NB4 (cell line): ENCODE measurements around the gene USP12.

ENCODE experiments used
- CTCF ChIP-seq: IDR thresholded peaks from one replicate; pipeline ENCODE4 v1.5.1; 2012; ENCODE audit warnings: low read depth, low read length
- POLR2A ChIP-seq: IDR thresholded peaks from 2 replicates; pipeline ENCODE4 v1.6.1; 2011; ENCODE audit warnings: mild to moderate bottlenecking; ENCODE audit not compliant: insufficient read length; ENCODE audit errors: extremely low read depth

DNA sequence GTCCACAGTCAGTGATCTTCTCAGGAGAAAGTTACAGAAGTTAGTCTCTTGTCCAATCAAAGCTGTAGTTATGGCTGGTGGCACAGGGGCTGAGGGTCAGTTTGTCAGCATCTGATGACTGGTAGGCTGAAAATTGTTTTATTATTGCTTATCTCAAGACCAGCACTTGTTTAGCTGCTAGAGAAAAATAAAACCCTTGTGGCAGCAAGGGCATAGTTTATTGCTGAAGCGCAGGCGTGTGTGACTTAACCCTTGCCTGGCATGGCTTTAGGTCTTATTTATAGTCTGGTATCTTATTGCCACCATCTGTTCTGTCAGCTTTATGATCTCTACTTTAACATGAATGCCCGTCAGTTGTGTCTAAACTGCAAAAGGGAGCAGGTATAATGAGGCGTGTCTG, 154.7 kb downstream of the USP12 start:
- TF ChIP-seq POLR2A (no peak), CTCF (no peak)
